Choroid plexus epithelial cell (primary cell): ENCODE results near the gene HEBP1.

Experiments
- DNase-seq: peaks from one replicate; pipeline ENCODE4 v3.0.0-alpha.2; 2010; ENCODE audit warnings: low read depth
- H3K4me3 ChIP-seq: 2 replicates; pipeline ENCODE4 v1.5.1; 2011; ENCODE audit warnings: low read depth, mild to moderate bottlenecking, control low read depth, low read length, moderate library complexity
- TF ChIP-seq, protein P1 (sequence below): conservative IDR thresholded peaks from 2 replicates; pipeline ENCODE4 v1.5.1; 2011; ENCODE audit warnings: low read depth, mild to moderate bottlenecking, control low read depth, inconsistent platforms, low read length, moderate library complexity

The HEBP1 gene

GRCh38 chr12:12954878-12955625, 45.0 kb downstream of the HEBP1 start:
- DNase-seq, result no peak
- H3K4me3 ChIP-seq, result no peak overlapping the region
- TF ChIP-seq, protein P1, sequence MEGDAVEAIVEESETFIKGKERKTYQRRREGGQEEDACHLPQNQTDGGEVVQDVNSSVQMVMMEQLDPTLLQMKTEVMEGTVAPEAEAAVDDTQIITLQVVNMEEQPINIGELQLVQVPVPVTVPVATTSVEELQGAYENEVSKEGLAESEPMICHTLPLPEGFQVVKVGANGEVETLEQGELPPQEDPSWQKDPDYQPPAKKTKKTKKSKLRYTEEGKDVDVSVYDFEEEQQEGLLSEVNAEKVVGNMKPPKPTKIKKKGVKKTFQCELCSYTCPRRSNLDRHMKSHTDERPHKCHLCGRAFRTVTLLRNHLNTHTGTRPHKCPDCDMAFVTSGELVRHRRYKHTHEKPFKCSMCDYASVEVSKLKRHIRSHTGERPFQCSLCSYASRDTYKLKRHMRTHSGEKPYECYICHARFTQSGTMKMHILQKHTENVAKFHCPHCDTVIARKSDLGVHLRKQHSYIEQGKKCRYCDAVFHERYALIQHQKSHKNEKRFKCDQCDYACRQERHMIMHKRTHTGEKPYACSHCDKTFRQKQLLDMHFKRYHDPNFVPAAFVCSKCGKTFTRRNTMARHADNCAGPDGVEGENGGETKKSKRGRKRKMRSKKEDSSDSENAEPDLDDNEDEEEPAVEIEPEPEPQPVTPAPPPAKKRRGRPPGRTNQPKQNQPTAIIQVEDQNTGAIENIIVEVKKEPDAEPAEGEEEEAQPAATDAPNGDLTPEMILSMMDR, result no peak

- TF ChIP-seq, protein P1, result no peak
- no peak overlapping the region for H3K4me3 ChIP-seq
- DNase-seq, result peak; percentile 29
These were observed 45.7 kb downstream of the HEBP1 start for GRCh38 chr12:12954356-12954755.

- no peak within 1 kb of the TSS for H3K4me3 ChIP-seq
- TF ChIP-seq, protein P1, result no peak
- DNase-seq, result no peak
These were observed 48.0 kb downstream of the HEBP1 start, which contains the start of gene GPRC5D for GRCh38 chr12:12952036-12952435. Gene GPRC5D (minus strand): TSS chr12:12952170. CDS start chr12:12950384, 1,786 bp downstream.

DNA sequence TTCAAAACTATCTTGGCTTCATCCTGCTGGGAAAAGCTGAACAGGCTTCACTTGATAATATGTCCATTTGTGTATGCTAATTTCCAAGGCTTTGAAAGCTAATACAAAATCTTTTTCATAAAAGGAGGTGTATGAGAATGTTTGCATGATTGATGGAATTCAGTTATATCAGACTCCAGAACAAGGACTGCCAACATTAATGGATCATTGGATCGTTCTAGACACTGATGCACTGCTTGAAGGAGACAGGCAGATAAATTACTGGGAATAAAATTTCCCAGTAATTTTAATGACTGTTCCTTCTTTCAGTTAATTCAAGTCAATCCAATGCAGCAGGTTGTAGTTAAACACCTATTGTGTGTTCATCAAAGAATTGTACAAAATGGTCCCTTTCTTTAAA, 48.6 kb downstream of the HEBP1 start:
- no peak overlapping the region for H3K4me3 ChIP-seq
- DNase-seq, result no peak
- TF ChIP-seq, protein P1, result no peak

DNA sequence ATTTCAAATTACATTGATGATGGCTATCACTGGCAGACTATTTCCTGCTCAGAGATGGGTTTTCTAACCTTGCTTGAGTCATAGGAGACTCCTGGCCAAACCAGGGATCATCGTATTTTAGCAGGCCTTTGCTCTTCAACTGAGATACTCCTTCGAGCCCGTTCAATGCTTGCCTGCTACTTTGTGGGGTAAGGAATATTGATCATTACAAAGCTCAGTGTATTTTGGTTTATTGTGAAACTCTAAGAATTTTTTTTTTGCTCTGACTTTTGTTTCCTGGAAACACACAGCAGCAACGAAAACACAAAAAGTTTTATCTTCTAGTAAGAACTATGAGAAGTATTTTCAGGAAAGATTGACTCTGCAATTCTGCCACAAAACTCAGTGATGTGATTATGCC, 52.2 kb downstream of the HEBP1 start:
- no peak for DNase-seq
- no peak overlapping the region for H3K4me3 ChIP-seq
- TF ChIP-seq, protein P1, result no peak

DNA sequence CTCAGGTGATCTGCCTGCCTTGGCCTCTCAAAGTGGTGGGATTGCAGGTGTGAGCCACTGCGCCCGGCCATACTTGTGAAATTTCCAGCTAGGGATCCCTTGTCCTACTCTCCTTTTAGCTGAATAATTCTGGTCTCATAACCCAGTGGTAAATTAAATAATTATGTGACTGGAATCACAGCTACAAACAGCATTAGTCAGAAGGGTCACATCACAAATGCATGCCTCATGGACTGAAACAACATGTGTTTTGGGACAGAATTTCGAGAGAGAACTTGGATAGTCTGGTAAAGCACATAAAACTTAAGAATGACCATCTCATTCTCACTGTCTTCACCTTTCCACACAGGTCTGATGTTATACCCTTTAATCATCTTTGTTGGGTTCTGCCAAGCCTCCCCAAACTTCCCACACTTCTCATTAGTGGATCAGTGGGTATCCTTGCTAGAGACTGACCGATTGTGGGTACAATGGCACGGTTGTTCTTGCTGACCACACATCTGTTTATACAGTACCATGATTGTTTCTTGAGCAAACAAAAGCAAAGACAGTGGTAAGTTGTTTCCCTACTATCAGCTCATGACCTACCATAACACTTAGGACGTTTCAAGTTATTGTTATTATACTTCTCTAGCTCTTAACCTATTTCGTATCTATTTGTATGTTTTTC, 53.2 kb downstream of the HEBP1 start:
- TF ChIP-seq, protein P1, result no peak
- no peak for DNase-seq

DNA sequence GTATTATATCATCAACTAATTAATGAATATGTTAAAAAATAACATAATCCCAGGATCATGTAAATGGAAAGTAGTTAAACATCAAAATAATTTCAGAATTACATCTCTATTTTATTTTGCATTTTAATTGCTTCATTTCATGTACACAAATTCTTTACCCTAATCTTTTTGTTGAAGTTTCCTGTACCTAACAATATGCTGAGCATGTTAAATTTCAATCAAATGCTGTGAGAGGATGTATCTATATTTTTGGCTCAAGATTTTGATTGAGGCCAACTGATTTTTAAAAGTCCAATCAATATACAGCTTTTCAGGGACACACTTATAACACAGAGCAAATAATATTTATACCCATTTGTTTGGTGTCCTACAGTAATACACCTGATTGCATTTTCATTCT, 54.5 kb downstream of the HEBP1 start:
- no peak for DNase-seq
- TF ChIP-seq, protein P1, result no peak
- H3K4me3 ChIP-seq, result no peak overlapping the region

More for the DNA sequence above, 53.2 kb downstream of the HEBP1 start:
- no peak overlapping the region for H3K4me3 ChIP-seq
